ENCODE results near the gene RNF26.
A peak's percentile ranks its signal among the peaks of the same experiment; 100 is the strongest.
"Not testable (repeated sequence)": the region's sequence is repeated elsewhere in the genome, so short reads cannot be mapped to it uniquely, and the experiment has no call there.

The RNF26 gene

GRCh38 chr11:119381181-119381988 lies 47.1 kb downstream of the RNF26 start, which contains the start of gene USP2:
TSS of gene USP2 (minus strand) at chr11:119381690. CDS start at chr11:119373480, 8,210 bp downstream.
- peak; percentile 92 to 98 (median 93) for DNase-seq (ENCODE audit: low read depth in 4 of 4, low spot score in 1 of 4)

- DNase-seq (ENCODE audit: low read depth in 4 of 4, low spot score in 1 of 4), result no peak
These were observed 47.8 kb downstream of the RNF26 start for GRCh38 chr11:119382101-119382500.

DNA sequence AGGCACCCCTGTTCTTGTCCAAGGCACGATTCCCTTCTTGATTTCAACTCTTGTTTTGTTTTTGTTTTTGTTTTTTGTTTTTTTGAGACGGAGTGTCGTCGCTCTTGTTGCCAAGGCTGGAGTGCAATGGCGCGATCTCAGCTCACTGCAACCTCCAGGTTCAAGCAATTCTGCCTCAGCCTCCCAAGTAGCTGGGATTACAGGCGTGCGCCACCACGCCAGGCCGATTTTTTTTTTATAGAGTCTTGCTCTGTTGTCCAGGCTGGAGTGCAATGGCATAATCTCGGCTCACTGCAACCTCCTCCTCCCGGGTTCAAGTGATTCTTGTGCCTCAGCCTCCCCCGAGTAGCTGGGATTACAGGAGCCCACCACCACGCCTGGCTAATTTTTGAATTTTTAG lies 48.2 kb downstream of the RNF26 start:
- DNase-seq (ENCODE audit: low read depth in 4 of 4, low spot score in 1 of 4), result not testable (repeated sequence)

DNA sequence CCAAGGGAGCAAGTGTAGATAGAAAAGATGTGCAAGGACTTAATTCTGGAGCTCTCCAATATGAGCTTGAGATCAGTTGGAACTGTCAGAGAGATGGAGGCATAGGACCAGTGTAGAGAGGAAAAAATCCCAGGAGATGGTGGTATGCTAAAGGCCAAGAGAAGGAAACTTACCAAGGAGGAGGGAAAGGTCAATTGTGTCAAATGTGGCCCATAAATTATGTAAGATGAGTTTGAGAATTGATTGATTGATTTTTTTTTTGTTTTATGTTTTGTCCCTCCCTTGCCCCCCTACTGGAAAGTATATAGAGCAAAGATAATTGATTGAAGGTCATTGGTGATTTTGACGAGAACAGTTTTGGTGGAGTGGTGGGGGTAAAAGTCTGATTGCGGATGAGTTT lies 50.0 kb downstream of the RNF26 start:
- no peak for DNase-seq (ENCODE audit: low read depth in 4 of 4, low spot score in 1 of 4)

Measured in stimulated activated CD4-positive, alpha-beta T cell treated with anti-CD3 and anti-CD28 coated beads, Interleukin-1b, Interleukin-23, amount 100 ng/mL, for 24 hours (primary cell).